IMR-90 (cell line): ENCODE measurements around the gene PYGM. TPM values are rescaled to one million over a fixed set of nuclear protein-coding genes. Genes with fewer than 3 reads are reported as not detected.

Experiments
- ATAC-seq: fragments of 200-7000 bp; cut with Tn5 transposase; 2 replicates; pipeline ENCODE4 v1.9.1; 2020; ENCODE audit warnings: low read depth, mild to moderate bottlenecking, moderate library complexity
- BruUV-seq: library from RNA; stranded (reverse); fragments of 400-500 nt; replicated peaks from 2 replicates; lab custom pipeline; 2021; lab: Mats Ljungman, UMichigan
- CTCF ChIA-PET: fragments of 300-600 bp; formaldehyde crosslinking; extraction: SDS; loops from one replicate; lab custom pipeline; 2021; ENCODE audit warnings: antibody characterized with exemption; lab: Yijun Ruan, JAX
- POLR2A ChIA-PET: fragments of 300-600 bp; sonication (Branson Sonifier 250); formaldehyde crosslinking; loops from one replicate; lab custom pipeline; 2022; ENCODE audit warnings: antibody characterized with exemption; ENCODE audit not compliant: unreplicated experiment; lab: Charles Lee
- DNase-seq: peaks from one replicate; pipeline ENCODE4 v3.0.0; 2013
- H2AFZ ChIP-seq: replicated peaks from 2 replicates; pipeline ENCODE3; 2013; ENCODE audit warnings: low read length, mild to moderate bottlenecking; ENCODE audit not compliant: poor library complexity
- H2AK5ac ChIP-seq: 2 replicates; pipeline ENCODE4 v1.6.1; 2013; ENCODE audit warnings: low read depth, low read length, inconsistent platforms
- H2AK9ac ChIP-seq: replicated peaks from 2 replicates; pipeline ENCODE3; 2013; ENCODE audit warnings: mild to moderate bottlenecking, low read depth, low read length, moderate library complexity; ENCODE audit not compliant: poor library complexity
- H2BK120ac ChIP-seq: 2 replicates; pipeline ENCODE4 v1.6.1; 2013; ENCODE audit warnings: low read depth, low read length, inconsistent platforms
- H2BK15ac ChIP-seq: 3 replicates; pipeline ENCODE4 v1.6.1; 2013; ENCODE audit warnings: low read depth, low read length, inconsistent platforms
- H2BK20ac ChIP-seq: 2 replicates; pipeline ENCODE4 v1.6.1; 2013; ENCODE audit warnings: low read depth, mild to moderate bottlenecking, inconsistent platforms, low read length, moderate library complexity
- H2BK5ac ChIP-seq: 2 replicates; pipeline ENCODE4 v1.6.1; 2013; ENCODE audit warnings: mild to moderate bottlenecking, low read depth, low read length, inconsistent platforms; ENCODE audit not compliant: poor library complexity, severe bottlenecking
- H3K14ac ChIP-seq: replicated peaks from 2 replicates; pipeline ENCODE4 v1.6.1; 2013; ENCODE audit warnings: low read depth, low read length, inconsistent platforms
- H3K18ac ChIP-seq: 2 replicates; pipeline ENCODE4 v1.6.1; 2013; ENCODE audit warnings: low read depth, low read length, control low read depth
- H3K23ac ChIP-seq: 2 replicates; pipeline ENCODE4 v1.6.1; 2013; ENCODE audit warnings: low read depth, low read length, inconsistent platforms
- H3K27ac ChIP-seq: 2 replicates; pipeline ENCODE4 v1.5.1; 2013; ENCODE audit warnings: mild to moderate bottlenecking, control low read depth, low read length; ENCODE audit not compliant: insufficient read depth
- H3K27me3 ChIP-seq: 2 replicates; pipeline ENCODE4 v1.6.1; 2013; ENCODE audit warnings: low read length; ENCODE audit not compliant: control insufficient read depth, insufficient read depth
- H3K36me3 ChIP-seq: 2 replicates; pipeline ENCODE4 v1.6.1; 2013; ENCODE audit warnings: low read length, mixed read lengths; ENCODE audit not compliant: control insufficient read depth, insufficient read depth
- H3K4ac ChIP-seq: 2 replicates; pipeline ENCODE4 v1.6.1; 2013; ENCODE audit warnings: low read depth, low read length, inconsistent platforms
- H3K4me1 ChIP-seq: 2 replicates; pipeline ENCODE4 v1.6.1; 2013; ENCODE audit warnings: low read length, mixed read lengths; ENCODE audit not compliant: control insufficient read depth, insufficient read depth
- H3K4me2 ChIP-seq: 2 replicates; pipeline ENCODE4 v1.6.1; 2013; ENCODE audit warnings: low read depth, mild to moderate bottlenecking, control low read depth, low read length, moderate library complexity
- H3K4me3 ChIP-seq: 2 replicates; pipeline ENCODE4 v1.5.1; 2013; ENCODE audit warnings: low read depth, mild to moderate bottlenecking, control low read depth, low read length, moderate library complexity; ENCODE audit not compliant: insufficient read depth
- H3K56ac ChIP-seq: 2 replicates; pipeline ENCODE4 v1.6.1; 2013; ENCODE audit warnings: low read length, inconsistent platforms; ENCODE audit not compliant: insufficient read depth; ENCODE audit errors: extremely low read depth
- H3K79me1 ChIP-seq, 2 experiments: 2 replicates each; pipeline ENCODE4 v1.6.1; 2013; ENCODE audit warnings: low read length in 2 of 2, inconsistent platforms in 1 of 2, low read depth in 1 of 2
- H3K9ac ChIP-seq: 2 replicates; pipeline ENCODE4 v1.6.1; 2013; ENCODE audit warnings: low read depth, low read length, control low read depth
- H3K9me1 ChIP-seq: 2 replicates; pipeline ENCODE4 v1.6.1; 2013; ENCODE audit warnings: low read length, inconsistent platforms; ENCODE audit not compliant: insufficient read depth
- H3K9me3 ChIP-seq: 2 replicates; pipeline ENCODE4 v1.6.1; 2013; ENCODE audit warnings: low read length; ENCODE audit not compliant: control insufficient read depth, insufficient read depth
- H4K20me1 ChIP-seq: 2 replicates; pipeline ENCODE4 v1.6.1; 2013; ENCODE audit warnings: low read length, inconsistent platforms; ENCODE audit not compliant: insufficient read depth
- H4K5ac ChIP-seq: 2 replicates; pipeline ENCODE4 v1.6.1; 2013; ENCODE audit warnings: mild to moderate bottlenecking, low read depth, low read length, control low read depth
- H4K8ac ChIP-seq, 2 experiments: 2 replicates each; pipeline ENCODE4 v1.6.1; 2013; ENCODE audit warnings: low read depth in 2 of 2, low read length in 2 of 2, control low read depth in 1 of 2, inconsistent platforms in 1 of 2
- H4K91ac ChIP-seq: 2 replicates; pipeline ENCODE4 v1.6.1; 2013; ENCODE audit warnings: low read depth, low read length, inconsistent platforms; ENCODE audit not compliant: insufficient read depth
- CHD1 ChIP-seq: IDR thresholded peaks from 2 replicates; pipeline ENCODE4 v1.6.1; 2012; ENCODE audit warnings: low read depth, low read length, improper control_type of control experiment
- MAFK ChIP-seq: IDR thresholded peaks from 2 replicates; pipeline ENCODE4 v1.6.1; 2012; ENCODE audit warnings: low read depth, low read length, improper control_type of control experiment
- NFE2L2 ChIP-seq: fragments of 150-350 bp; IDR thresholded peaks from 2 replicates; pipeline ENCODE4 v1.6.1; 2016; ENCODE audit warnings: low read depth, mild to moderate bottlenecking, low read length
- SMC3 ChIP-seq: fragments of 150-350 bp; IDR thresholded peaks from 2 replicates; pipeline ENCODE4 v1.6.1; 2016; ENCODE audit warnings: low read depth, mild to moderate bottlenecking, antibody characterized with exemption, low read length, moderate library complexity
- WGBS, 2 experiments: methylation state at CpG; one replicate each; pipeline versions ENCODE4 v1.1.5 to v1.1.7; 2013; ENCODE audit warnings: missing lambda C conversion rate in 2 of 2; ENCODE audit not compliant: insufficient read length in 1 of 2; ENCODE audit errors: extremely low coverage in 2 of 2; 5-methylcytosine and 5-hydroxymethylcytosine counted together
- dilution Hi-C: fragments of 300-500 bp; cut with HindIII; formaldehyde crosslinking; loops from one replicate; pipeline ENCODE4 v1.14.3; 2018; ENCODE audit warnings: low sequenced_read_pairs; ENCODE audit not compliant: unreplicated experiment
- in situ Hi-C: fragments of 300-500 bp; cut with MboI; formaldehyde crosslinking; loops from 3 replicates; pipeline ENCODE4 v1.14.3; 2019; ENCODE audit warnings: low sequenced_read_pairs, inconsistent platforms, mixed read lengths
- intact Hi-C: fragments of 100-400 bp; cut with micrococcal nuclease; formaldehyde crosslinking; loops from 2 replicates; pipeline ENCODE4 v1.10.0; 2022
- polyA plus RNA-seq, 3 experiments: library from polyadenylated mRNA; depleted of rRNA; stranded (reverse); fragments of >200 nt; gene quantifications; 2 replicates each; pipeline ENCODE4 v1.2.3, GENCODE V29; 2012; ENCODE audit warnings: low replicate concordance in 1 of 3
- total RNA-seq: library from RNA; depleted of rRNA; stranded (reverse); fragments of >200 nt; gene quantifications from 2 replicates; pipeline ENCODE4 v1.2.3, GENCODE V29; 2012

Gene PYGM
- total and polyA plus RNA-seq, 2 of the 4 experiments (the other 2 are of a cell fraction) = 0.18 to 0.21 TPM

- intact Hi-C loops = no loop called here
- H3K14ac ChIP-seq = no peak overlapping the region
- dilution Hi-C loops = no loop called here
- no peak overlapping the region for H3K27ac ChIP-seq
- BruUV-seq = no TSS peak
- H4K5ac ChIP-seq = no peak overlapping the region
- no peaks in the 10 kb centered on the region for H3K36me3 ChIP-seq
- H3K4me1 ChIP-seq = no peaks in the 10 kb centered on the region
- H3K56ac ChIP-seq = no peak overlapping the region
- POLR2A ChIA-PET = no interaction called here
- no peak for ATAC-seq
- no peak overlapping the region for H3K18ac ChIP-seq
- H3K79me1 ChIP-seq = no peaks in the 10 kb centered on the region
- H4K8ac ChIP-seq = no peak overlapping the region
- in situ Hi-C loops = no loop called here
- no peak overlapping the region for H3K4ac ChIP-seq
- no peak overlapping the region for H3K23ac ChIP-seq
- no peak for DNase-seq
- no peak overlapping the region for H2BK5ac ChIP-seq
- H3K4me3 ChIP-seq = no peak overlapping the region
- H2BK20ac ChIP-seq = no peak overlapping the region
- H2AFZ ChIP-seq = no peak overlapping the region
- H4K20me1 ChIP-seq = no peaks in the 10 kb centered on the region
- peaks cover 47% of the 10 kb centered on the region for H3K27me3 ChIP-seq
- H3K9me1 ChIP-seq = 0 out of 2 replicates have a peak, but pooled peaks cover 7% of the 10 kb centered on the region
- no peak overlapping the region for H3K9ac ChIP-seq
- no peak overlapping the region for H2BK120ac ChIP-seq
- H2AK5ac ChIP-seq = no peak overlapping the region
- CTCF ChIA-PET = interaction anchor here (2.0 kb wide), 1 partner anchor 17 kb away, joined by 12 read pairs; no protein-coding TSS in a partner anchor
- 17% methylated on average over 2 of the region's 2 CpGs; no CpG with 5 or more reads in 1 of the 2 experiments for WGBS, 2 experiments
- H2AK9ac ChIP-seq = no peak overlapping the region
- H3K4me2 ChIP-seq = no peak overlapping the region
- TF ChIP-seq SMC3 (no peak), MAFK (no peak), NFE2L2 (no peak), CHD1 (no peak)
- H4K91ac ChIP-seq = no peak overlapping the region
- no peak overlapping the region for H2BK15ac ChIP-seq
- no peaks in the 10 kb centered on the region for H3K9me3 ChIP-seq
Measured at GRCh38 chr11:64705501-64705900, 54.3 kb downstream of the PYGM start.
